ENCODE results near the gene MCM10. TPM values are rescaled to one million over a fixed set of nuclear protein-coding genes. Genes with fewer than 3 reads are reported as not detected.
A peak's percentile ranks its signal among the peaks of the same experiment; 100 is the strongest.
"Not testable (repeated sequence)": the region's sequence is repeated elsewhere in the genome, so short reads cannot be mapped to it uniquely, and the experiment has no call there.

Gene MCM10
- total RNA-seq (2014; rRNA removed; shearing (Covaris generic)) = 26.4 and 27.9 TPM in 2 replicates

DNA sequence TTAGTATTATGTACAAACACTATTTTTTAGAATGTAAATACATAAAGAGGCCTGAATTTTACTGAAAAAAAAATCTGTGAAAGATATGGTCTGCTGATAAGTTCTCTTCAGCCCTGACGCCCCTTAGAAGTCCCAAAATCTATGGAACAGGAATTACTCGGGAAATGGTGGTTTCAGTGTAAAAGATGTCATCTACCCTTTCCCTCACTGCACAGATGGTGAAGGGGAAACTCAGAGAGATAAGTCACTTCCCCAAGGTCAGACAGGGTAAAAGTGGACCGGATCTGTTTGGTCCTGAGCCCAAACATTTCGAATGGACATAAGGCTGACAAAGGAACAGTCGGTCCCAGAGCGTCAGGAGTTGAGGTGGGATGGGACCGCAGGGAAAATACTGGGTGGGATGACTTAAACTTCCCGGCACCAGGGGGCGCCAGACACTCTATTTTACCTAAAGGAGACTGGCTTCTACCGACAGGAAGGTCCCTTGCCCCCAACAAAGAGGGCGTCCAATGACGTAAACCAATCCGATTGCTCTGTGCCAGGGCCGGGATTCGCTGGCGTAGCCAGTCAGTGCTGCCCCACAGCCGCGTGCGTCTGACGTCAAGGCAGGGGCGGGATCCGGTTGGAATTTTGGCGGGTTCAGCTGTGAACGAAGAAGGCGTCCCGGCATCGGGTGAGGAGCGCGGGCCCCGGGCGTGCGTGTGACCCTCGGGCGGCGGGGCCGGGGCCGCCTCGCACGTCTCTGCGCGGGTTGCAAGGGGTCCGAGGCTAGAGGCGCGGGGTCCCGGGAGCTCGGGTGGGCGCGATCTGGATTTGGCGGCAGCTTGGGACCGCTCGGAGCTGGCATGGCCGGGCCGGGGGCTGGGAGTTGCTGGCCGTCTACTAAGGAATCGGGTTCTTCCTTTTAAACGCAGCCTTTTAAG lies at the start of gene MCM10:
TSS of gene MCM10 (plus strand) at position 625 of the 923 bp plus-strand sequence. CDS start 2,645 bp downstream, outside the sequence.
- in situ Hi-C loops (cut with HindIII; ENCODE audit: low sequenced_read_pairs) = no loop called here
- peak; percentile 100 for DNase-seq (ENCODE audit: low spot score)

DNA sequence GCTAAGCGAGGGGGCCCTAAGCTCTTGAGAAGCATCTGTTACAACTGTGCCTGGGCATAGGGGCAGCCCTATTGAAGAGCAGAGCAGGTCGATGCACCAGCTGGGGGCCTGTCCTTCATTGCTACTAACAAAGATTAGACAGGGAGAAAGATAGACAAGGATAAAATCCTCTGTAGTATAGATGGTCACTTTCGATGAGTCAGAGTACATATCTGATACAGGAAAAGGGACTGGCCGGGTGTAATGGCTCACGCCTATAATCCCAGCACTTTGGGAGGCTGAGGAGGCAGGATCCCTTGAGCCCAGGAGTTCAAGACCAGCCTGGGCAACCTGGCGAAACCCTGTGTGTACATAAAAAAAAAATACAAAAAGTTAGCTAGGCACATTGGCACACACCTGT lies 47.8 kb upstream of the MCM10 start:
- in situ Hi-C loops (cut with HindIII; ENCODE audit: low sequenced_read_pairs) = no loop called here
- DNase-seq (ENCODE audit: low spot score) = no peak

DNA sequence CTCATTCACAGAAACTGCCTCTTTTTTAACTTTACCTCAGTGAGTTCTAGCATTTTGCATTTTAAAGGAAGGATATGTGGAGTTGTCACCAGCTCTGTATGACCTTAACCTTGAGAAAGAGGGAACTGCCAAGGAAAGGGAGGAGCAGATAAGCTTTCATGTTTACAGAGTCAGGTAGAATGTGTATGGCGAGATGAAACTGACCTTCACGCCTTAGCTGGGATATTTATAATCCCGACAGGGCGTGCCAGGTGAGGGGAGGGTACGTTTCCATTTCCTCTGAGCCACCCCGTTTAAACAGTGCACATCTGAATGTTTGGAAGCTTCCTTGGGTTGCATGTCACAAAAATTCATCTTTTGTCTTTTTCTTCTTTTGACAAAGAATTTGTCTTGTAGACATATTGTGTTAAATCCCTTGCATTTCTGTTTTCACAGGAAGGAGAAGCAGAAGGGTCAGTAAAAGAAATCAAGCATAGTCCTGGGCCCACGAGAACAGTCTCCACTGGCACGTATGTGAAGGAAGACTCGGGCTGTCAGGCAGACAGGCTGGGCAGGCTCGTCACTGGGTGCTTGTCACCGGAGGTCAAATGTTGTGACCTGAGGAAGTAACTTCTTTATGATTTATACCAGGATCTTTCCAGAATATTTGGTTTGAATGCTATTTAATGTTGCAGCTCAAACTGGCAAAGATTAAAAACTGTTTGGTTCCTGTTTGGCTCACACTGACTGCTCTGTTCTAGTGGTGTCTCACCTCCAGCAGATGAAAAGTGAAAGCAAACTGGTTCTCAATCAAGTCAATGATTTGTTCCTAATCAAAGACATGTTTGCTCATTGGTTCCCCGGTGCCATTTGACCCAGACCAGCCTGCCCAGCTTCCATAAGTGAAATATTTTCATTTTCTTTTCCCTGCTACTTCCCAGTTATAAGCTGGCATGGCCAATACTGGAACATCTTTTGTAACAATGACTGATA lies 45.2 kb upstream of the MCM10 start:
- in situ Hi-C loops (cut with HindIII; ENCODE audit: low sequenced_read_pairs) = no loop called here
- no peak for DNase-seq (ENCODE audit: low spot score)

DNA sequence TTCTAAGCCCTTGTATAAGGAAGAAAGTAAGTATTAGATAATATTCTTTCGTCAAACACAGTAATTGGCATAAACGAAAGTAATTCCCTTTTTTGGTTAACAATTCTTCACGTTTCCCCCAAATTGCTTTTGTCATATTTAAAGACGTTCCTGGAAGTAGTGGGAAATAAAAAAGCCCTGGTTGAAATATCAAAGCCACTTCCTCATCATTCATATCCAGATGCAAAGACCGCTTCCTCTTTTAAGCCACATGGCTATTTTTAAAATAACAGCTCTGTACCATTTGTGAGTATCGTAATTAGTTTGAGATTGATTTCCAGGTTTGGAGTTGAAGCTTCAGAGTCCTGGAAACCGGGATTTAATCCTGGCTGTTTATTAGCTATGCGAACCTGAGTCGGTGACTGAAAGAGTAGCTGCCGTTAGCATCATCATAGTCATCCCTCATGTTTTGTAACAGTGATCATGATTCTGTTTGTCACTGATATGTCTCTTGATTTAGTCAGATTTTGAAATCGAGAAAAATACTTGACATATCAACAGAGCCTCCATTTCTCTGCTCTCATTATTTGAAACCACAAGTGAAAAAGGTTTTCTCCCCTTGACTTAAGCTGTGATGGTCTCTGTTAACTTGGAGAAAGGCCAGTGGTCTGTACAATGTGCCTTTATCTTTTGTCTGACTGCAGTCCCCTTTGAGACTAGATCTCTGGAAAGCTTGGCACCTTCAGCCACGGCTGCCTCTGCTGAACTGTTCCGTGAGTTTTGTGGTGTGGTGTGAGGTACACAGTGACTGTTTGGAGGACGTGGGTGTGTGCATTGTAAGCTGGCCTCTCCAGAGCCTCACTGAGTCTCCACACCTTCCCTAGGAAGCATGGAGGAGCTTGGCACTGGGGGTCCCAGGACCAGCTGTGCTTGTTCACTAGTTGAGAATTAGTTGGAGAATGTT lies 43.2 kb upstream of the MCM10 start:
- in situ Hi-C loops (cut with HindIII; ENCODE audit: low sequenced_read_pairs) = no loop called here

DNA sequence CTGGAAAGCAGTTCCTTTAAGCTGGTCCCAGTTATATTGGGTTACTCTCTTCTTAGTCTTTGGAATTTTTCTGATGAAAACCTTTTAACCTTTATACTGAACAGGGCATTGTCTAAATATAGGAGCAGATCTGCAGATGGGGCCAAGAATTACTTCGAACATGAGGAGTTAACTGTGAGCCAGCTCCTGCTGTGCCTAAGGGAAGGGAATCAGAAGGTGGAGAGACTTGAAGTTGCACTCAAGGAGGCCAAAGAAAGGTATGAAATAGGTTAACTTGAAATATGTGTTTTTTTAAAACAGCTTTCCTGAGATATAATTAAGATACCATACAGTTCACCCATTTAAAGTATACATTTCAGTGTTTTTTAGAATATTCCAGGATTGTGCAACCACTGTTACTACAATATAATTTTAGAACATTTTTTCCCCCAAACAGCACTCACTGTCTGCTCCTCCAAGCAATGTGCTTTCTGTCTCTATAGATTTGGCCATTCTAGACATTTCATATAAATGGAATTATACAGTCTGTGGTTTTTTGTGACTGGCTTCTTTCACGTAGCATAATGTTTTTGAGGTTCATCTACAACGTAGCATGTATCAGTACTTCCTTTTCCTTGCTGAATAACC lies 42.5 kb upstream of the MCM10 start:
- no peak for DNase-seq (ENCODE audit: low spot score)
- in situ Hi-C loops (cut with HindIII; ENCODE audit: low sequenced_read_pairs) = no loop called here

More for the DNA sequence above, 43.2 kb upstream of the MCM10 start:
- DNase-seq (ENCODE audit: low spot score) = no peak

DNA sequence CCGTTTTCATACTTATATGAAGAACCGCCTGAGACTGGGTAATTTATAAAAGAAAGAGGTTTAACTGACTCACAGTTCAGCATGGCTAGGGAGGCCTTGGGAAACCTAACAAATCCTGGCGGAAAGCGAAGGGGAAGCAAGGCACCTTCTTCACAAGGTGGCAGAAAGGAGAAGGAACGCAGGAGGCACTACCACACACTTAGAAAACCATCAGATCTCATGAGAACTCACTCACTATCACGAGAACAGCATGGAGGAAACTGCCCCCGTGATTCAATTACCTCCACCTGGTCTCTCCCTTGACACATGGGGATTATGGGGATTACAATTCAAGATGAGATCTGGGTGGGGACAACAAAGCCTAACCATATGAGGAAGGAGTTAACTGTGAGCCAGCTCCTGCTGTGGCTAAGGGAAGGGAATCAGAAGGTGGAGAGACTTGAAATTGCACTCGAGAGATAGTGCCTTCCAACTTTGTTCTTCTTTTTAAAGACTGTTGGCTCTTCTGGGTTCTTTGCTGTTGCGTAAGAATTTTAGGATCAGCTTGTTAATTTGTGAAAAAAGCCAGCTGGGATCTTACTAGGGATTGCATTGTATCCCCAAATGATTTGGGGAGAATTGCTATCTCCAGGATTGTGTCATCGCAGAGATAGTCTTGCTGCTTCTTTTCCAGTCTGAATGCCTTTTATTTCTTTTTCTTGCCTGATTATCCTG lies 40.4 kb upstream of the MCM10 start:
- in situ Hi-C loops (cut with HindIII; ENCODE audit: low sequenced_read_pairs) = no loop called here
- no peak for DNase-seq (ENCODE audit: low spot score)

DNA sequence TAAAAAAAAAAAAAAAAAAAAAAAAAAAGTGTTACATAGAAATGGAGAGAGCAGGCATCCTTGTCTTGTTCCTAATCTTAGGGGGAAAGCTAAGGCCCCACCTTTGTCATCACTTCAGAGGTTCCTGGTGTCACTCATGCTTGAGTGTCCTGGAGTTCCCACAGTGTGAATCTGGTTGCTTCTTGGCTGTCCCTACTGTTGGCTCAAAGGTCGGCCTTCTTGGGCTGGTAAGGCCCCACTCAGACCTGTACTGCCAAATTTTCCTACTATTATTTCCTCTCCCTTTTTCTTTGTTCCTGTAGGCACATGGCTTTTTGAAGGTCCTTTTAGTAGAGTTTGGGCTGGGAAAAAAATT lies 39.9 kb upstream of the MCM10 start:
- in situ Hi-C loops (cut with HindIII; ENCODE audit: low sequenced_read_pairs) = no loop called here
- DNase-seq (ENCODE audit: low spot score) = no peak

DNA sequence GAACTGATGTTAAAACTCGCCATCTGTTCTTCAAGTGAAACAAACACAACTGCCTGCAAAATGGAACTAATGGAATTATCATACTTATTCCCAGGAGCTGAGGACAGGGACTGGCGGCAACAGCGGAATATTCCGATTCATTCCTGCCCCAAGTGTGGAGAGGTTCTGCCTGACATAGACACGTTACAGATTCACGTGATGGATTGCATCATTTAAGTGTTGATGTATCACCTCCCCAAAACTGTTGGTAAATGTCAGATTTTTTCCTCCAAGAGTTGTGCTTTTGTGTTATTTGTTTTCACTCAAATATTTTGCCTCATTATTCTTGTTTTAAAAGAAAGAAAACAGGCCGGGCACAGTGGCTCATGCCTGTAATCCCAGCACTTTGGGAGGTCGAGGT lies 24.7 kb upstream of the MCM10 start:
- in situ Hi-C loops (cut with HindIII; ENCODE audit: low sequenced_read_pairs) = no loop called here
- no peak for DNase-seq (ENCODE audit: low spot score)

DNA sequence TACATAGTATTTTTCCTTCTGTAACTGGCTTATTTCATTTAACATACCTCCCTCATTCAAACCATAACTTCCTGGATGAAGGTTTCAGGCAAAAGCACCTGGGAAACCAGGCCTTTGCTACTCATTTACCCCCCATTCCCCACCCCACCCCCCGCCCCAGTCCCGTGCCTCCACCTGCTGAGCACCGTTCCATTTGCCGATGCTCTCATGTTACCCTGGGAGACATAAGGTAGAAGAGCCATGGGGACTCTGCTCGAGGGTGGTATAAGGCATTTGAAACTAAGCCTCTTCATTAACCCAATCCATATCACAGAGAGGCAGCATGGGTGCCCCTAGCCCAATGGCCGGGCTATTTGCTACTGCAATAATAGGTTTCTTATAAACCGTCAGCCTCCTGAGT lies 22.2 kb upstream of the MCM10 start:
- no peak for DNase-seq (ENCODE audit: low spot score)
- in situ Hi-C loops (cut with HindIII; ENCODE audit: low sequenced_read_pairs) = no loop called here

DNA sequence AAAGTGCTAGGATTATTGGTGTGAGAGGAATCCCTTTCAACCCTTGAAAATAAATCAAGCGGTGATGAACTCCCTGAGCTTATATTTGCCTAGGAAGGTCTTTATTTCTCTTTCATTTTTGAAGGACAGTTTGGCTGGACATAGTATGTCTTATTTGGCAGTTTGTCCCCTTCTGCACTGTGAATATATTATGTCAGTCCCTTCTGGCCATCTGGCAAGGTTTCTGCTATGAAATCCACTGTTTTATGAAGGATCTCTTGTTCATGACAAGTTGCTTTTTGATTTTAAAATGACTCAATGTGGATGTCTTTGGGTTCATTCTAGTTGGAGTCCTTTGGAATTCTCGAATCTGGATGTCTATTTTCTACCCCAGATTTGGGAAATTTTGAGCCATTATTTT lies 21.7 kb upstream of the MCM10 start:
- peak; percentile 63 for DNase-seq (ENCODE audit: low spot score)
- in situ Hi-C loops (cut with HindIII; ENCODE audit: low sequenced_read_pairs) = no loop called here

DNA sequence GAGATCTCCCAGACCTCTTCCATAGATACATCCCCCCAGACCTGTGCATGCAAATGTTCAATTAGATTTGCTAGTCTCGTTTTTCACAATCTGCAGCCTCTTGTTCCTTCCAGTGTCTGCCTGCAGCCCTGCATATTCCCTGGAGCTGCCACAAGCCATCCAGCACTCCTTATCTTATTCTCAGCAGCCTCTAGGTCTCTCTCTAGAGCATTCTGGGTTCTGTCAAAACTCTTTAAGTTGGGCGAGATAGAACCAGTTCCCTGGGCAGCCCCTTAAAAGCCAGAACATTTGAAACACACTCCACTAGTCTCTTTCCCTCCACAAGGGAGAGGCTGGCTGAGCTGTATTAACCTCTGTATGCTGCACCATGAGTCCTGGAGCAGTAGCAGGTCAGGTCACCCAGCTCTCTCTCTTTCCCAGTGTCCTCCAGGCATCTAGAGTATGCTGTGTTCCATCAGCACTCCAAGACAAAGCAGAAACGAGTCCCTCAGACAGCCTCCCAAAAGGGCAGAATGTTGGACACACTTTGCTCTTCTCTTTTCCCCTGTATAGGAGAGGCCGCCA lies 20.6 kb upstream of the MCM10 start:
- no peak for DNase-seq (ENCODE audit: low spot score)
- in situ Hi-C loops (cut with HindIII; ENCODE audit: low sequenced_read_pairs) = no loop called here

DNA sequence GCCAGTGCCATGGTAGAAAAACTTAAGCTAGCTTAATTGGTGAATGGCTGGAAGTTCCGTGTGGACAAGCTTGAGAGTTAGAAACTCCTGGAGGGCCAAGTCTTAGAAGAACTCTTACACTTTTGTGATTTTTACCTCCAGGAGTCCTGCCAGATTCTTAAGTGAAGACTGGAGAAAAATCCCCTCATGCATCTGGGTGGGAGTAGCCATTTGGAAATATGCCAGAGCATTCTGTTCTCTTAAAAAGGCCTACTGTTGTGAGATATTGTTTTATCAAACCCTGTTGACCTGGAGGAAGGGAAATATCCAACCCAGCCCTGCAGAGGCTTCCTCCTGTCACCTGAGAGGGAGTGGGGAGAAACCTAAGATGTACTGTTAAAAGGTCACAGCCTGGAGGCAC lies 17.6 kb upstream of the MCM10 start:
- in situ Hi-C loops (cut with HindIII; ENCODE audit: low sequenced_read_pairs) = no loop called here
- DNase-seq (ENCODE audit: low spot score) = no peak

DNA sequence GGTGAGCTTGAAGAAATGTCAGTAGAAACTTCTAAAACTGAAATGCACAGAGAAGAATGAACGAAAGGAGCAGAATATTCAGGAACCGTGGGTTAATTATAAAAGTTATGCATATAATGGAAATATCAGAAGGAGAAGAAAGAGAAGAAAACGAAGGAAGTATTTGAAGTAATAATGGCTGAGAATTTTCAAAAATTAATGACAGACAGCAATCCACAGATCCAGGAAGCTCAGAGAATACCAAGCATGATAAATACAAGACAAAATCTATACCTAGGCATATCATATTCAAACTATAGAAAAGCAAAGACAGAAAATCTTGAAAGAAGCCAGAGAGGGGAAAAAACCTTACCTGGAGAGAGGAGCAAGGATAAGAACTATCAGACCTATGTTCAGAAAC lies 16.5 kb upstream of the MCM10 start:
- DNase-seq (ENCODE audit: low spot score) = no peak
- in situ Hi-C loops (cut with HindIII; ENCODE audit: low sequenced_read_pairs) = no loop called here

DNA sequence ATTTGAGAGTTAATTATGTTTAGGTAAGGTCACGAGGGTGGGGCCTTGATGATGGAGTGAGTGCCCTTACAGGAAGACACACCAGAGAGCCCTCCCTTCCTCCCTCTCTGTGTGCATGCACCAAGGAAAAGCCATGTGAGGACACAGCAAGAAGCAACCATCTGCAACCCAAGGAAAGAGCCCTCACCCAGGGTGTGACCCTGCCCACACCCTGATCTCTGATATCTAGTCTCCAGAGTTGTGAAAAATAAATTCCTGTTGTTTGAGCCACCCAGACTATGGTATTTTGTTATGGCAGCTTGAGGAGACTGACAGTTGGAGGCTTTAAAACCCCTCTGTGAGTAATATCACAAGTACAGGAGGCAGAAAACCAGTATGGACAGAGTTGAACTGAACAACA lies 15.0 kb upstream of the MCM10 start:
- DNase-seq (ENCODE audit: low spot score) = no peak

DNA sequence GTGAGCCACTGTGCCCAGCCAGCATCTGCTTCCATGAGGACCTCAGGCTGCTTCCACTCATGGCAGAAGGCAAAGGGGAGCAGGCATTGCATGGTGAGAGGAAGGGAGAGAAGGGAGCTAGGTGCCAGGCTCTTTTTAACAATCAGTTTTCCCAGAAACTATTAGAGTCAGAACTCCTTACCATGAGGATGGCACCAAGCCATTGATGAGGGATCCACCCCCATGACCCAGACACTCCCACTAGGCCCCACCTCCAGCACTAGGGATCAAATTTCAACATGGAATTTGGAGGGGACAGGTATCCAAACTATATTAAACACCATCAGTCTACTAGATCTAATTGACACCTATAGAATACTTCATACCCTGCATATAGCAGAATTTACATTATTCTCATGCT lies 14.2 kb upstream of the MCM10 start:
- DNase-seq (ENCODE audit: low spot score) = no peak
- in situ Hi-C loops (cut with HindIII; ENCODE audit: low sequenced_read_pairs) = no loop called here

More for the DNA sequence above, 15.0 kb upstream of the MCM10 start:
- in situ Hi-C loops (cut with HindIII; ENCODE audit: low sequenced_read_pairs) = no loop called here

DNA sequence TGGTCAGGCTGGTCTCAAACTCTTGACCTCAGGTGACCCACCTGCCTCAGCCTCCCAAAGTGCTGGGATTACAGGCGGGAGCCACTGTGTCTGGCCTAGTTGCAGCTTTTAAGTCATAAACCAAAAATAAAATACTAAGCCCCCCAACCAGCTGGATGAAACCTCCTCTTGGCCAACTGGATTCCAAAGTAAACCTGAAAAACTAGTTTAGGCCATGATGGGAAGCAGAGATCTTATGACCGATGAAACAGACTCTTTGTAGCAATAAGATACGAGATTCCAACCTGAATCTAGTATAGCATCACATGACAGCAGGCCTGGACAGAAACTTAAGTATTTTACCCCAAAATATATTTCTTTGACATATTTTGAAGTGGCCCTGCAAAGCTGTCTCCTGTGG lies 9.1 kb upstream of the MCM10 start:
- in situ Hi-C loops (cut with HindIII; ENCODE audit: low sequenced_read_pairs) = no loop called here
- DNase-seq (ENCODE audit: low spot score) = no peak

DNA sequence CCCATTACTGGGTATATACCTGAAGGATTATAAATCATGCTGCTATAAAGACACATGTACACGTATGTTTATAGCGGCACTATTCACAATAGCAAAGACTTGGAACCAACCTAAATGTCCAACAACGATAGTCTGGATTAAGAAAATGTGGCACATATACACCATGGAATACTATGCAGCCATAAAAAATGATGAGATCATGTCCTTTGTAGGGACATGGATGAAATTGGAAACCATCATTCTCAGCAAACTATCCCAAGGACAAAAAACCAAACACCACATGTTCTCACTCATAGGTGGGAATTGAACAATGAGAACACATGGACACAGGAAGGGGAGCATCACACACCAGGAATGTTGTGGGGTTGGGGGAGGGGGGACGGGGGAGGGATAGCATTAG lies 5.5 kb upstream of the MCM10 start:
- in situ Hi-C loops (cut with HindIII; ENCODE audit: low sequenced_read_pairs); DNase-seq (ENCODE audit: low spot score): not testable (repeated sequence)

DNA sequence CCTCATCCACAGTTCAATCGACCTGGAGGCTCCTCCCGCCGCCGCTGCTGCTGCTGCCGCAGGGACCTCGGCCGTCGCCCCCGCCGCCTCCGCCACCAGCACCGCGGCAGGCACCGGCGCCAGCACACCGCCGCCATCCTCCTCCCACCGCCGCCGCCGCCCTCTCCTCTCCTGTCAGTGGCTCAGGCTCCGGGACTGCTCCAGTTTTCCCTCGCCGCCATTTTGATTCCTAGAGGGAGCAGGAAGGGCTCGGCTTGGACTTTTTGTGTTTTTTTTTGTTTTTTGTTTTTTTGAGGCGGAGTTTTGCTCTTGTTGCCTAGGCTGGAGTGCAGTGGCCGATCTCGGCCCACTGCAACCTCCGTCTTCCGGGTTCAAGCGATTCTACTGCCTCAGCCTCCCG lies 3.0 kb upstream of the MCM10 start:
- in situ Hi-C loops (cut with HindIII; ENCODE audit: low sequenced_read_pairs) = no loop called here
- no peak for DNase-seq (ENCODE audit: low spot score)

All from G401 (cell line).